HL-60/S4 (cell line): Measurements from ENCODE around the gene FGFBP2.
"Not testable (repeated sequence)": the region's sequence is repeated elsewhere in the genome, so short reads cannot be mapped to it uniquely, and the experiment has no call there.

Experiments
- in situ Hi-C: fragments of 300-500 bp; cut with MboI; formaldehyde crosslinking; loops from 2 replicates; pipeline ENCODE4 v1.14.3; 2022; ENCODE audit warnings: low sequenced_read_pairs

FGFBP2 gene

GRCh38 chr4:15935504-15936402 is 27.2 kb downstream of the FGFBP2 start:
- in situ Hi-C loops = no loop called here

GRCh38 chr4:15934259-15934658 is 28.7 kb downstream of the FGFBP2 start:
- in situ Hi-C loops = no loop called here

DNA sequence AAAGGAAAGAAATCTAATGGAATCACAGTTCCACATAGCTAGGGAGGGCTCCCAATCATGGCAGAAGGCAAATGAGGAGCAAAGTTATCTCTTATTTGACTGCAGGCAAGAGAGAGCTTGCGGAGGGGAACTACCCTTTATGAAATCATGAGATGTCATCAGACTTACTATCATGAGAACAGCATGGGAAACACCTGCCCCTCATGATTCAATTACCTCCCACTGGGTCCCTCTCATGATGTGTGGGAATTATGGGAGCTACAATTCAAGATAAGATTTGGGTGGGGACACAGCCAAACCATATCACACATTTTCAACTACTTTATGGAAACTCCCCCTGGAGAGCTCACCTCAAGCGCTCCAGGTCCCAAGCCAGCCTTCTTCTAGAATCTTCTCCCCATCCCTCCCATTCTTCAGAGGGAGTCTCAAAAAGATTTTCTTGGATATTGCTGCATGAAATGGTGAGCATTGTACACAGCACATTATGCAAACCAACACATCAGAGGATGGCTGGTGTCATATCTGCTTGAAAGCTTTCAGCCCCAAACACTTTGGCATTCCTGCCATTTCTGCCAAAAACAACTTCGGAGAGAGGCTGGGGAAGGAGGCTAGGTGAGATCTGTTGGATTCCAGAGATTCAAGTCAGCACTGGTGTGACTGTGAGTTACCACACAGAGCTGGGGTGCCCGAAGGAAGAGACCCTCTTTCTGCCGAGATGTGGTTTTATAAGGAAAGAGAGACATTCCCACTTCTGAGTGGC is 31.3 kb downstream of the FGFBP2 start:
- in situ Hi-C loops = no loop called here

- in situ Hi-C loops = no loop called here
These were observed 32.7 kb downstream of the FGFBP2 start for GRCh38 chr4:15930314-15930713.

- in situ Hi-C loops = no loop called here
These were observed 33.4 kb downstream of the FGFBP2 start for GRCh38 chr4:15929540-15929939.

DNA sequence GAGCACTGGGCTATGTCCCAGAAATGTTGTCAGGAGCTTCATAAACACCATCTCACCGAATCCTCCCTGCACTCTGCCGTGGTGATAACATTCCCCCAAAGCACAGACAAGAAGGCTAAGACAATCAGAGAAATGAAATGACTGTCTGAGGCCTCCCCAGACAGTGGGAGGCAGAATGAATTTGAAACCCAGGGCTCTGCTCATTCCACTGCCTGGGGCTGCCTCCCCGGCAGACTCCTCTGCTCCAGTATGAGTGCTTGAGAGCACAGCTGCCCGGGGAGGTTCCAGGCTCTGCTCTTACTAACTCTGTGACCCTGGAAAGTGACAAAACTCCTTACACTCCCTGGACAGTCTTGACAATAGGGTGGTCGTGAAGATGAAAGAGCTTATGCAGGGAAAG is 34.1 kb downstream of the FGFBP2 start:
- in situ Hi-C loops = no loop called here

DNA sequence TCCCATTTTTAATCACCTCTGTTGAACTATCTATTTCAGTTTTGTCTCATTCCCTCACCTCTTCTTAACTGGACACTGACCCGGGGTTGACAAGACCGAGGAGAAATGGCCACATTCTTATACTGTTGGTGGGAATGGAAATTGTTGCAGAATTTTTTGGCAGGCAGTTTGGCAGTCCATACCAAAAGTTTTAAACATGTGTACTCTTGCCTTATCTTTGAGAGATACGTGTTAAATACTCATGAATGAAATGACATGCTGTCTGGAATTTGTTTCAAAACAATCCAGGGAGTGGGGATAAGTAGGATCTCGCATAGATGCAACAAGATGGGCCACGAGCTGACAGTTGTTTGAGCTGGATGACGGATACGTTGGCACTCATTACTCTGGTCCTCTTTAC is 36.5 kb downstream of the FGFBP2 start:
- in situ Hi-C loops = no loop called here

DNA sequence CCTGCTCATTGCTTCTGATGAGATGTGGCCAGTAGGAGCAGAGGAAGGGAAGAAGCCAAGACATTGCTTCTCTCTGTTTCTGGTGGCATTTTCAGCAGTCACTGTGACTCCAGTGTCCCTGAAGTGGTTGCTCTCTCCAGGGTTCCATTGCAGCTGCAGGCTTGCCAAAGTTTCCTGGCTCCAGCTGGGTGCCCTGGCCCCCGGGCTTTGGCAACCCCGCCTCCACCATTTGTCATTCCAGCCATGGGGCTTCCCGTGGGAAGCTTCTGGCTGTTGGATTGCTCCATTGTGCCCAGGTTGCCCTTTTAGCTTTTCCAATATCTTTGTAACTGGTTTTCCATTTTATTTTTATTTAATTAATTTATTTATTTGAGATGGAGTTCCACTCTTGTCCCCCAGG is 37.1 kb downstream of the FGFBP2 start:
- in situ Hi-C loops = no loop called here

DNA sequence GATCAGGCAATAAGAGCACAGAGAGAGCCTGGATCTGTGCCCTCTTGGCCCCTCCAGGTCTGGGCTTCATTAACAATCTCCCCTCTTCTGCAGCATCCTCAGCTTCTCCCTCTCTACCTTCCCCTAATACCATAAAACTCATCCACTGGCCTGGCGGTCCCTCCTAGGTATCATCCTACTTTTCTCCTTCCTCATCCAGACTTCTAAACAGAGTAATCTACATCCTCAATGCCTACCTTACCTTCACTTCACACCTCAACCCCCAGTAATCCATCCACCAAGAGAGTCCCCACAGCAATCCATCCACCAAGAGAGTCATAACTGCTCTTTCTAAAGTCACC is 41.4 kb downstream of the FGFBP2 start:
- in situ Hi-C loops = no loop called here

DNA sequence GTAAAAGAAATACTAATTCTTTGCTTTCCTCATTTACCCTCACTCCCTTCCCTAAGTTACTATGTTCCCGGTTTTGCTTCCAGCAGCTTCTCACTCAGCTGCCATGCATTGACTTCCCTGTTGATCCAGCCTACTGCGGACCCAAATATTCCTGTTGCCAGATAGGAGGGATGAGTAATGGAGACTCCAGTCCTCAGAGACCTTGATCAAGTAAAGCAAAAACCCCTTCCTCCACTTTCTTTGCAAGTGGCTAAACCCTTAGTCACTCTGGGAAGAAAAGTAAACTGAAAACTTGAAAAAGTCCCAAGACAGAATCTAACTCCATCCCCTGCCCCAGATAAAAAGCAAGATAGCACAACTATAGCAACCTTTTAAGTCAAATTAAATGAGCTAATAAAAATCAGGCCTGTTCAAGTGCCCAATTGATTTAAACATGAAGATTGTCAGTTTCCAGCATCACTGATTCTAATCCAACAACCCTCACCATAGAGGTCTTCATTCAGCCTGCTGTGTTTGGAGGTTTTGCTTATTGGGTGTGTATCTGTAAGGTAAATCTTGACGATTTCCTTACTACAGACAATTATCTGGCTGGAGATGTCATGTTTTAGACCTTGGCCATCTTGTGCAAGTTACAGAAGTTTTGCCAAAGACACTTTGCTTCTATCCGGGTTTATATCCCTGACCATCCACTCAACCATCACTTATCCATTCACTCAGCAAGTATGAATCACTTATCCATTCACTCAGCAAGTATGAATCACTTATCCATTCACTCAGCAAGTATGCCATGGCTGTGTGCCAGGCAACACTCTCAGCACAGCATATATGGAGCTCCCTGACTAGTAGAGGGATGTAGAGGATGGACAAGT is 42.0 kb downstream of the FGFBP2 start:
- in situ Hi-C loops = no loop called here

- in situ Hi-C loops = no loop called here
These were observed 44.4 kb downstream of the FGFBP2 start for GRCh38 chr4:15918484-15919129.

DNA sequence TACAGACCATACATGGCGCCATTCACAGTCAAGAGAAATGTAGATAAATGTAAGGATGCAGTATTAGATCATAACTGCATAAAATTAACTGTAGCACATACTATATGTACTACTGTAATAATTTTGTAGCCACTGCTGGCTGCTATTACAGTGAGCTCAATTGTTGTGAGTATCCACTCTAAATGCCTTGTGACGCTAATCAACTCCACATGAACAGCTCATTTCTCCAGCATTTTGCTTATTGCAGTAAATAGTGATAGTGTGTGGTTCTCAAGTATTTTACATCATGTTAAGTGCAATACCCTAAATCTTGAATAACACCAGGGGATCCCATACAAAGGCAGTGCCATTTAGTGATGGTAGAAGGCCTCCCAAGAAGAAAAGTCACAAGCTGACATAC is 45.7 kb downstream of the FGFBP2 start:
- in situ Hi-C loops = no loop called here

GRCh38 chr4:15916358-15916757 is 46.6 kb downstream of the FGFBP2 start:
- in situ Hi-C loops = not testable (repeated sequence)

DNA sequence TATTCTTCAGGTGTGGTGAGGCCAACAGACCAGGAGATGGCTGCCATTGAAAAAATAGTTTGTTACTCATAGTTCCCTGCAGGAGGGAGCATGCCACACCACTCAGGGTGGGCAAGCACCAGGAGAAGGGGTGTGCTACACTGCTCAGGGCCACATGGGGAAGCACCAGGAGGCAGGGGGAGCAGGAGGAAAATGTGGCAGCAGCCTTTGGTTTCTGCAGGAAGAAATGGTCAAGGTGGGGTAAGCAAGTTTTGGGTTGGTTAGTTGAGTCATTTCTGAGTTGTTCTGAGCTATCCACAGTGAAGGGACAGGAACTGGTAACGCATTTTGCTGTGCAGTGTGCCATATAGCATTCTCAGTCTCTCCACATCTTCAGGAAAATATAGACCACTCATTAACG is 48.2 kb downstream of the FGFBP2 start:
- in situ Hi-C loops = no loop called here

DNA sequence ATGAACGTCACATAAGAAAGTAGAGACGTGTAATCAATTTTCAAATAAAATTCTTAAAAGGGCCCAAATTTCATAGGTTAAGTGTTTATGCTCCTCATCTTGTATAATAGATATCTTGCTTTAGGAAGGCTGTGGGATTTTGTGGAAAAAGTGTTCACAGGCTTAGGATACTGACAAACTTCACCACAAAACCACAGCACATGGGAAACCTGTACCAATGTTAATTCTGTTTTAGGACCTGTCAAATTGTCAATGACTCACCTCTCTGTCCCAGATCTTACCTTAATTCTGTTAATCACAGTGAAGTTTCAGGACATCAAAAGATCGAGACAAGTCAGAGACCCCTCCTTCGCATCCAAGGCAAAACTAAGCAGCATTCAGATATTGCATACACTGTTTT is 48.7 kb downstream of the FGFBP2 start:
- in situ Hi-C loops = no loop called here

- in situ Hi-C loops = no loop called here
These were observed 49.4 kb downstream of the FGFBP2 start for GRCh38 chr4:15913631-15913970.

DNA sequence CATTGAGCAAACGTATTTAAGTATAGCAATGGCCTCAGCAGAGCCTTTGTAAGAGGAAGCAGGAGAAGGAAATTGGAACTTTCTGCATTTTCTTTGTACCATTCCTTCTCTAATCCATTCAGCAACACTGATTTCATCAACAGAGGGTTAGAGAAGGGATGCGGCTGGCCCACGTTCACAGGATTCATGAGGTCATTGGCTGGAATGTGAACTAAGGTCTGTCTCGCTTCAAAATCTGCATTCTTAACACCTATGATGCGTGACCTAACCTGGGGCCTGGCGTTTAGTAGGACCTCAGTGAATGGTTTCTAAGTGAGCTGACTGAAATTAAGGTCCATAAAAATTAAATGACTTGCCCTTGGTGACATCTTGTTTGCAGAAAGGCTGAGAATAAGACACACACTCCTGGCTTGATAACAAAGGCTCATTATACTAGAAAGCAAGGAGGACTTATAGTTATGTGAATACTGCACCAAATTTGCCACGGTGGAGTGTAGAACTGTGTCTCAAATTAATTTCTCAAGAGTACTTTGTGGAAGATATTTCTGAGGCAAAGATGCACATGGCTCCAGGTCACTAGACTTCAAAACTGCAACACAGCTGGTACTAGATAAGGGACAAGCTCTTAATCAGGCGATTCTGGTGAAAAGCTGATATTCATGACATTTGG is 49.9 kb downstream of the FGFBP2 start:
- in situ Hi-C loops = no loop called here

DNA sequence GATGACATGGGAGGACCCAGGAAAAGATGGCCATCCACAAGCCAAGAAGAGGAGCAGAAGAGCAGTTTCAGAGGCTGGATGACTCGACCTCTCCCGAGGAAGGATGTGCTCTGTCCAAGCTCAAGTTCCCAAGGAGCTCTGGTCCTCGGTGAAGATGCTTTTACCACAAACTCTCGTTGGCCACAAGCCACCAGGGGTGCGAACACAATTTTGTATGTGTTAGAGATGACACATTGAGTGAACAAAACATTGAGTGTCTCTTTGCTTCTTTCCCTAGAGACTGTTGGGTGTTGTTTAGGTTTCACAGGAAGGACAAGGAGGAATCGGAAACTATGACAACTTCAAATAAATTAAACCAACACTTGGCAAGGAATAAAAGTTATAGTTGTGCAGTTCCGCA is 50.7 kb downstream of the FGFBP2 start:
- in situ Hi-C loops = no loop called here
